Keratinocyte (primary cell): ENCODE measurements around the gene NDUFS4. TPM values are rescaled to one million over a fixed set of nuclear protein-coding genes. Genes with fewer than 3 reads are reported as not detected.
"Not testable (repeated sequence)": the region's sequence is repeated elsewhere in the genome, so short reads cannot be mapped to it uniquely, and the experiment has no call there.

Experiments
- DNase-seq: peaks from one replicate; pipeline ENCODE4 v3.0.0-alpha.2; 2011; ENCODE audit warnings: low read depth, missing footprints, low spot score
- FAIRE-seq: peaks from 2 replicates; lab custom pipeline; 2011; peaks lifted over from hg19 to GRCh38; lab: Jason Lieb, UNC
- H2AFZ ChIP-seq: 2 replicates; pipeline ENCODE4 v1.6.0; 2012; ENCODE audit warnings: low read length, control low read depth, inconsistent platforms; ENCODE audit not compliant: control insufficient read depth
- H3K27ac ChIP-seq: 2 replicates; pipeline ENCODE4 v1.5.1; 2011; ENCODE audit warnings: low read length; ENCODE audit not compliant: control insufficient read depth, insufficient read depth
- H3K27me3 ChIP-seq: 3 replicates; pipeline ENCODE4 v1.6.0; 2011; ENCODE audit warnings: low read length; ENCODE audit not compliant: control insufficient read depth, insufficient read depth; ENCODE audit errors: extremely low read depth
- H3K36me3 ChIP-seq, 2 experiments: 2 replicates in 1 of 2; 3 replicates in 1 of 2; pipeline ENCODE4 v1.5.1; 2011; ENCODE audit warnings: low read length in 2 of 2, mild to moderate bottlenecking in 1 of 2; ENCODE audit not compliant: control insufficient read depth in 2 of 2, insufficient read depth in 2 of 2; ENCODE audit errors: extremely low read depth in 1 of 2
- H3K4me1 ChIP-seq: 3 replicates; pipeline ENCODE4 v1.5.1; 2011; ENCODE audit warnings: low read length; ENCODE audit not compliant: control insufficient read depth, insufficient read depth; ENCODE audit errors: extremely low read depth
- H3K4me2 ChIP-seq: 3 replicates; pipeline ENCODE4 v1.6.0; 2011; ENCODE audit warnings: low read depth, low read length; ENCODE audit not compliant: control insufficient read depth, insufficient read depth; ENCODE audit errors: extremely low read depth
- H3K4me3 ChIP-seq, 3 experiments: fragments of 200-600 bp in 1 of 3; sonication (generic) in 1 of 3; 2 replicates in 2 of 3; 3 replicates in 1 of 3; pipeline ENCODE4 v1.5.1; 2011 to 2016; ENCODE audit warnings: low read length in 3 of 3, mild to moderate bottlenecking in 3 of 3, control low read depth in 2 of 3, inconsistent platforms in 1 of 3, low read depth in 1 of 3, mixed read lengths in 1 of 3, mixed run types in 1 of 3, moderate library complexity in 1 of 3; ENCODE audit not compliant: control insufficient read depth in 2 of 3, insufficient read depth in 2 of 3; ENCODE audit errors: extremely low read depth in 1 of 3
- H3K79me2 ChIP-seq: 2 replicates; pipeline ENCODE4 v1.6.0; 2012; ENCODE audit warnings: low read length; ENCODE audit not compliant: control insufficient read depth, insufficient read depth
- H3K9ac ChIP-seq: 3 replicates; pipeline ENCODE4 v1.6.0; 2011; ENCODE audit warnings: low read length; ENCODE audit not compliant: control insufficient read depth, insufficient read depth; ENCODE audit errors: extremely low read depth
- H3K9me1 ChIP-seq: 3 replicates; pipeline ENCODE4 v1.6.0; 2011; ENCODE audit warnings: low read length; ENCODE audit not compliant: control insufficient read depth, insufficient read depth; ENCODE audit errors: extremely low read depth
- H3K9me3 ChIP-seq: 2 replicates; pipeline ENCODE4 v1.5.1; 2012; ENCODE audit warnings: low read depth, low read length; ENCODE audit not compliant: control insufficient read depth
- H4K20me1 ChIP-seq: 3 replicates; pipeline ENCODE4 v1.6.0; 2011; ENCODE audit warnings: low read length; ENCODE audit not compliant: control insufficient read depth, insufficient read depth; ENCODE audit errors: extremely low read depth
- CTCF ChIP-seq, 3 experiments: IDR thresholded peaks in 1 of 3; conservative IDR thresholded peaks in 1 of 3; optimal IDR thresholded peaks in 1 of 3; 2 replicates in 2 of 3; 3 replicates in 1 of 3; pipeline versions ENCODE3 to v1.5.1; 2011; ENCODE audit warnings: low read length in 3 of 3, mild to moderate bottlenecking in 3 of 3, moderate library complexity in 2 of 3, control low read depth in 1 of 3, inconsistent platforms in 1 of 3; ENCODE audit not compliant: insufficient read depth in 2 of 3; ENCODE audit errors: extremely low read depth in 1 of 3
- EZH2 ChIP-seq: IDR thresholded peaks from one replicate; pipeline ENCODE4 v1.6.1; 2012; ENCODE audit warnings: inconsistent platforms, mild to moderate bottlenecking, low read length, moderate library complexity
- dilution Hi-C: fragments of 300-500 bp; cut with MboI; formaldehyde crosslinking; loops from one replicate; pipeline ENCODE4 v1.7.0; 2020; ENCODE audit warnings: low sequenced_read_pairs; ENCODE audit not compliant: extremely low pct_ligation_motif_present
- polyA plus RNA-seq, 5 experiments: library from polyadenylated mRNA; depleted of rRNA in 3 of 5; stranded (reverse) in 3 of 5; stranded (forward) in 1 of 5; unstranded in 1 of 5; fragments of >200 nt; gene quantifications; 1 replicate in 1 of 5; 2 replicates in 3 of 5; 3 replicates in 1 of 5; pipeline versions ENCODE4 v1.2.1 to v1.2.3, GENCODE V29; 2011 to 2012; ENCODE audit warnings: missing spikeins in 2 of 5, low read depth in 1 of 5, low replicate concordance in 1 of 5

Gene NDUFS4
- polyA plus RNA-seq, 1 donor (not counting 4 experiments of a cell fraction or from before 2014, with no cell fraction given), result 118 TPM

DNA sequence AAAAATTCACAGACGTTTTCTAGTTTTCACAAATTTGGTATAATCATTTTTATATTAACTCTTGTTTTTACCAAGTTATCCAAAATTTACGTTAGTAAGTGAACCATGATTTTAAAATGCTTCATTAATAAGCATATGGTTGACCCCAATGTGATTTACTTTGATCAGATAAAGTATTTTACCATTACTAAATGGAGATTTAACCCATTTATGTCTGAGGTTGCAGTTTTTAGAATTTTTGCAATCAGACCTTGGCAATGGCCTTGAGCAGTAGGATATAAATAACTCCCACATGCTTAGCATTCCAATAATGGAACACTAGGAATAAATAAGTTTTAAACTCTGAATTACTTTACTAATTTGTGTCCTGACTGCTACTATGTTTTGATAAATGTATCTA lies 84.6 kb downstream of the NDUFS4 start:
- no peak overlapping the region for H2AFZ ChIP-seq
- H3K4me2 ChIP-seq, result no peak overlapping the region
- no peak overlapping the region for H3K27ac ChIP-seq
- TF ChIP-seq CTCF (optimal IDR thresholded peaks at IDR 0.05 in 1 of 3, IDR thresholded peaks at IDR 0.05 in 1 of 3, conservative IDR thresholded peaks at IDR 0.05 in 1 of 3; ENCODE audit: extremely low read depth in 1 of 3, insufficient read depth in 2 of 3, low read length in 3 of 3) (no peak), EZH2 (no peak)
- H4K20me1 ChIP-seq, result no peaks in the 10 kb centered on the region
- no peaks in the 10 kb centered on the region for H3K79me2 ChIP-seq
- peaks cover 0 to 3% of the 10 kb centered on the region in 2 experiments for H3K36me3 ChIP-seq
- FAIRE-seq (no peak), DNase-seq (no peak)
- no peak overlapping the region for H3K9ac ChIP-seq
- H3K4me1 ChIP-seq, result peaks cover 25% of the 10 kb centered on the region
- no peaks in the 10 kb centered on the region for H3K9me1 ChIP-seq
- H3K27me3 ChIP-seq, result no peaks in the 10 kb centered on the region
- dilution Hi-C loops, result no loop called here
- peaks cover 2% of the 10 kb centered on the region for H3K9me3 ChIP-seq
- H3K4me3 ChIP-seq, result no peak overlapping the region

GRCh38 chr5:53649352-53649751 lies 88.9 kb downstream of the NDUFS4 start:
- H2AFZ ChIP-seq, result no peak overlapping the region
- dilution Hi-C loops, result no loop called here
- H3K27ac ChIP-seq, result no peak overlapping the region
- peaks cover 2% of the 10 kb centered on the region for H3K9me3 ChIP-seq
- peaks cover 2% of the 10 kb centered on the region for H3K79me2 ChIP-seq
- DNase-seq, result no peak
- H4K20me1 ChIP-seq, result no peaks in the 10 kb centered on the region
- TF ChIP-seq CTCF (optimal IDR thresholded peaks at IDR 0.05 in 1 of 3, IDR thresholded peaks at IDR 0.05 in 1 of 3, conservative IDR thresholded peaks at IDR 0.05 in 1 of 3; ENCODE audit: extremely low read depth in 1 of 3, insufficient read depth in 2 of 3, low read length in 3 of 3) (no peak), EZH2 (no peak)
- H3K4me1 ChIP-seq, result no peaks in the 10 kb centered on the region
- H3K4me2 ChIP-seq, result no peak overlapping the region
- FAIRE-seq, result no peak
- no peak overlapping the region for H3K4me3 ChIP-seq
- no peak overlapping the region for H3K9ac ChIP-seq
- H3K36me3 ChIP-seq, result peaks cover 0 to 3% of the 10 kb centered on the region in 2 experiments
- no peaks in the 10 kb centered on the region for H3K9me1 ChIP-seq
- H3K27me3 ChIP-seq, result no peaks in the 10 kb centered on the region

- H3K4me1 ChIP-seq, dilution Hi-C loops, H4K20me1 ChIP-seq, FAIRE-seq, H3K9ac ChIP-seq, H3K4me3 ChIP-seq, H3K79me2 ChIP-seq, H3K27ac ChIP-seq, DNase-seq, H3K27me3 ChIP-seq, H2AFZ ChIP-seq, H3K4me2 ChIP-seq, H3K36me3 ChIP-seq, H3K9me1 ChIP-seq, H3K9me3 ChIP-seq: not testable (repeated sequence)
These were observed 100.1 kb downstream of the NDUFS4 start for GRCh38 chr5:53660573-53660972.

DNA sequence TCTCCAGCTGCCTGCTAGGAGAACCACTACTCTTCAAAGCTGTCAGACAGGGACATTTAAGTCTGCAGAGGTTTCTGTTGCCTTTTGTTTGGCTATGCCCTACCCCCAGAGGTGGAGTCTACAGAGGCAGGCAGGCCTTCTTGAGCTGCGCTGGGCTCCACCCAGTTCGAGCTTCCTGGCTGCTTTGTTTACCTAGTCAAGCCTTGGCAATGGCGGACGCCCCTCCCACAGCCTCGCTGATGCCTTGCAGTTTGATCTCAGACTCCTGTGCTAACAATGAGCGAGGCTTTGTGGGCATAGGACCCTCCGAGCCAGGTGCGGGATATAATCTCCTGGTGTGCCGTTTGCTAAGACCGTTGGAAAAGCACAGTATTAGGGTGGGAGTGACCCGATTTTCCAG lies 104.9 kb downstream of the NDUFS4 start:
- H3K4me1 ChIP-seq, H3K9me1 ChIP-seq, H3K9me3 ChIP-seq, H3K4me2 ChIP-seq, DNase-seq, FAIRE-seq, H3K79me2 ChIP-seq, dilution Hi-C loops, H4K20me1 ChIP-seq, H2AFZ ChIP-seq, H3K36me3 ChIP-seq, H3K4me3 ChIP-seq, H3K9ac ChIP-seq, H3K27me3 ChIP-seq, H3K27ac ChIP-seq: not testable (repeated sequence)
